ENCODE measurements around the gene ERC2.

The ERC2 gene

DNA sequence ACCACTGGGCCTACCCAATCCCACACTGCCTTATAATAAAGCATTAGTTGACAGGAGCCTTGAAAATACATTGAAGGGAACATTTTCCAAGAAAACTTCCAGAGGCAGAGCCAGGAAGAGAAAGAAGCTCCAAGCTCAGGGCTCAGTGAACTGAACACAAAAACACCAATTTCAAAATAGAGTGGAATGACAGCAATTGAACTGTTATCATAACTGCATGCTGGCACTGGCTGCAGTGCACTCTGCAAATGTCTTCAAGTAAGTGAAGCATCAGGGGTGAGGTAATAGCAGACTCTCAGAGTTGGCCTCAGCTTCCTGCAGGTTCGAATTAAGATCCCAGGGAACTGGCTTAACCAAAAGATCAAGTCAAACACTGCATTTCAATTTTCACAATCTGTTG is 593.2 kb downstream of the ERC2 start:
- TF ChIP-seq BACH2 (CRISPR knock-in tag; IDR thresholded peaks at IDR 0.05; ENCODE audit: borderline replicate concordance) (no peak), ZC3H10 (CRISPR knock-in tag; IDR thresholded peaks at IDR 0.05) (no peak), RARB (CRISPR knock-in tag; IDR thresholded peaks at IDR 0.05) (no peak), OSR1 (CRISPR knock-in tag; IDR thresholded peaks at IDR 0.05) (no peak), ZNF8 (CRISPR knock-in tag; IDR thresholded peaks at IDR 0.05) (no peak), ARNTL (CRISPR knock-in tag; IDR thresholded peaks at IDR 0.05; ENCODE audit: borderline replicate concordance, low read depth) (no peak), ZFP30 (CRISPR knock-in tag; IDR thresholded peaks at IDR 0.05) (no peak)

GRCh38 chr3:55873523-55874254 is 594.6 kb downstream of the ERC2 start:
- ATAC-seq, result no peak
- TF ChIP-seq ZNF70 (CRISPR knock-in tag; IDR thresholded peaks at IDR 0.05) (no peak), SNAI2 (CRISPR knock-in tag; IDR thresholded peaks at IDR 0.05) (no peak), ISL1 (CRISPR knock-in tag; IDR thresholded peaks at IDR 0.05) (no peak), GLIS3 (CRISPR knock-in tag; IDR thresholded peaks at IDR 0.05) (no peak), POU6F1 (CRISPR knock-in tag; IDR thresholded peaks at IDR 0.05; ENCODE audit: borderline replicate concordance, low read depth) (no peak), ESRRG (CRISPR knock-in tag; IDR thresholded peaks at IDR 0.05) (no peak), ZNF565 (CRISPR knock-in tag; conservative IDR thresholded peaks at IDR 0.05; ENCODE audit: low read depth) (no peak), OSR1 (CRISPR knock-in tag; IDR thresholded peaks at IDR 0.05) (no peak), ZFP3 (CRISPR knock-in tag; IDR thresholded peaks at IDR 0.05) (no peak), TOX (CRISPR knock-in tag; IDR thresholded peaks at IDR 0.05; ENCODE audit: borderline replicate concordance) (no peak), RARB (CRISPR knock-in tag; IDR thresholded peaks at IDR 0.05) (no peak), ZNF8 (CRISPR knock-in tag; IDR thresholded peaks at IDR 0.05) (no peak), PPARA (CRISPR knock-in tag; IDR thresholded peaks at IDR 0.05; ENCODE audit: borderline replicate concordance) (no peak), BACH2 (CRISPR knock-in tag; IDR thresholded peaks at IDR 0.05; ENCODE audit: borderline replicate concordance) (no peak), CSDC2 (CRISPR knock-in tag; IDR thresholded peaks at IDR 0.05) (no peak)
- TF ChIP-seq, protein P1, sequence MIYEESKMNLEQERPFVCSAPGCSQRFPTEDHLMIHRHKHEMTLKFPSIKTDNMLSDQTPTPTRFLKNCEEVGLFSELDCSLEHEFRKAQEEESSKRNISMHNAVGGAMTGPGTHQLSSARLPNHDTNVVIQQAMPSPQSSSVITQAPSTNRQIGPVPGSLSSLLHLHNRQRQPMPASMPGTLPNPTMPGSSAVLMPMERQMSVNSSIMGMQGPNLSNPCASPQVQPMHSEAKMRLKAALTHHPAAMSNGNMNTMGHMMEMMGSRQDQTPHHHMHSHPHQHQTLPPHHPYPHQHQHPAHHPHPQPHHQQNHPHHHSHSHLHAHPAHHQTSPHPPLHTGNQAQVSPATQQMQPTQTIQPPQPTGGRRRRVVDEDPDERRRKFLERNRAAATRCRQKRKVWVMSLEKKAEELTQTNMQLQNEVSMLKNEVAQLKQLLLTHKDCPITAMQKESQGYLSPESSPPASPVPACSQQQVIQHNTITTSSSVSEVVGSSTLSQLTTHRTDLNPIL (CRISPR knock-in tag; IDR thresholded peaks at IDR 0.05; ENCODE audit: low read depth), result no peak
- TF ChIP-seq, protein P2, sequence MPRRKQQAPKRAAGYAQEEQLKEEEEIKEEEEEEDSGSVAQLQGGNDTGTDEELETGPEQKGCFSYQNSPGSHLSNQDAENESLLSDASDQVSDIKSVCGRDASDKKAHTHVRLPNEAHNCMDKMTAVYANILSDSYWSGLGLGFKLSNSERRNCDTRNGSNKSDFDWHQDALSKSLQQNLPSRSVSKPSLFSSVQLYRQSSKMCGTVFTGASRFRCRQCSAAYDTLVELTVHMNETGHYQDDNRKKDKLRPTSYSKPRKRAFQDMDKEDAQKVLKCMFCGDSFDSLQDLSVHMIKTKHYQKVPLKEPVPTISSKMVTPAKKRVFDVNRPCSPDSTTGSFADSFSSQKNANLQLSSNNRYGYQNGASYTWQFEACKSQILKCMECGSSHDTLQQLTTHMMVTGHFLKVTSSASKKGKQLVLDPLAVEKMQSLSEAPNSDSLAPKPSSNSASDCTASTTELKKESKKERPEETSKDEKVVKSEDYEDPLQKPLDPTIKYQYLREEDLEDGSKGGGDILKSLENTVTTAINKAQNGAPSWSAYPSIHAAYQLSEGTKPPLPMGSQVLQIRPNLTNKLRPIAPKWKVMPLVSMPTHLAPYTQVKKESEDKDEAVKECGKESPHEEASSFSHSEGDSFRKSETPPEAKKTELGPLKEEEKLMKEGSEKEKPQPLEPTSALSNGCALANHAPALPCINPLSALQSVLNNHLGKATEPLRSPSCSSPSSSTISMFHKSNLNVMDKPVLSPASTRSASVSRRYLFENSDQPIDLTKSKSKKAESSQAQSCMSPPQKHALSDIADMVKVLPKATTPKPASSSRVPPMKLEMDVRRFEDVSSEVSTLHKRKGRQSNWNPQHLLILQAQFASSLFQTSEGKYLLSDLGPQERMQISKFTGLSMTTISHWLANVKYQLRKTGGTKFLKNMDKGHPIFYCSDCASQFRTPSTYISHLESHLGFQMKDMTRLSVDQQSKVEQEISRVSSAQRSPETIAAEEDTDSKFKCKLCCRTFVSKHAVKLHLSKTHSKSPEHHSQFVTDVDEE (CRISPR knock-in tag; IDR thresholded peaks at IDR 0.05), result no peak

More for the DNA sequence above, 593.2 kb downstream of the ERC2 start:
- no peak for ATAC-seq

DNA sequence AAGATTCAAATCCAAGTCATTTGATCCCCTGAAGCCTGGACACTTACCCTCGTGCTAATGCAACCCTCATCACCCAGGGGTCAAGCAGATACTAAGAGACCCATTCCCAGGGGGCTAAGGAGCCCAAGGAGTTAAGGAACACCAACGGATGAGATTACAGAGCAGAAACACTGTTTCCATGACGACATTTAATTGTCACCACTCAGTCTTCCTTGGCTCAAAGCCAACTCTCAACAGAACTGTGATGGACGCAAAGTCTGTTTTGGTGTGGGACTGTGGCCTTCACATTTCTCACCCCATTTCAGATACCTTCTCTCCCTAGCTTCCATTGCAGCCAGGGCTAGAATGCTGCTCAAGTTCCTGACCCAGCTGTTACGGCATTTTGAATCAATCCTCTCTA is 597.7 kb downstream of the ERC2 start:
- no peak for TF ChIP-seq ISL1 (CRISPR knock-in tag; IDR thresholded peaks at IDR 0.05)
- no peak for TF ChIP-seq TCF4 (CRISPR knock-in tag; IDR thresholded peaks at IDR 0.05; ENCODE audit: borderline replicate concordance)
- TF ChIP-seq, protein P2 (CRISPR knock-in tag; IDR thresholded peaks at IDR 0.05), result no peak
- TF ChIP-seq ZNF8 (CRISPR knock-in tag; IDR thresholded peaks at IDR 0.05), result no peak
- TF ChIP-seq OSR1 (CRISPR knock-in tag; IDR thresholded peaks at IDR 0.05), result no peak
- TF ChIP-seq CSDC2 (CRISPR knock-in tag; IDR thresholded peaks at IDR 0.05), result no peak
- no peak for TF ChIP-seq GLIS3 (CRISPR knock-in tag; IDR thresholded peaks at IDR 0.05)
- TF ChIP-seq, protein P3, sequence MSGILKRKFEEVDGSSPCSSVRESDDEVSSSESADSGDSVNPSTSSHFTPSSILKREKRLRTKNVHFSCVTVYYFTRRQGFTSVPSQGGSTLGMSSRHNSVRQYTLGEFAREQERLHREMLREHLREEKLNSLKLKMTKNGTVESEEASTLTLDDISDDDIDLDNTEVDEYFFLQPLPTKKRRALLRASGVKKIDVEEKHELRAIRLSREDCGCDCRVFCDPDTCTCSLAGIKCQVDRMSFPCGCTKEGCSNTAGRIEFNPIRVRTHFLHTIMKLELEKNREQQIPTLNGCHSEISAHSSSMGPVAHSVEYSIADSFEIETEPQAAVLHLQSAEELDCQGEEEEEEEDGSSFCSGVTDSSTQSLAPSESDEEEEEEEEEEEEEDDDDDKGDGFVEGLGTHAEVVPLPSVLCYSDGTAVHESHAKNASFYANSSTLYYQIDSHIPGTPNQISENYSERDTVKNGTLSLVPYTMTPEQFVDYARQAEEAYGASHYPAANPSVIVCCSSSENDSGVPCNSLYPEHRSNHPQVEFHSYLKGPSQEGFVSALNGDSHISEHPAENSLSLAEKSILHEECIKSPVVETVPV (CRISPR knock-in tag; IDR thresholded peaks at IDR 0.05), result no peak
- TF ChIP-seq ZNF565 (CRISPR knock-in tag; conservative IDR thresholded peaks at IDR 0.05; ENCODE audit: low read depth), result no peak
- no peak for ATAC-seq

Measured in SK-N-SH treated with all-trans-retinoic acid at 6 μM for 48 hours (cell line).